ENCODE measurements around the gene MCUB. TPM values are rescaled to one million over a fixed set of nuclear protein-coding genes. Genes with fewer than 3 reads are reported as not detected.

MCUB gene
- total RNA-seq, 1 experiment from 2014 or later, result 14.8 TPM

DNA sequence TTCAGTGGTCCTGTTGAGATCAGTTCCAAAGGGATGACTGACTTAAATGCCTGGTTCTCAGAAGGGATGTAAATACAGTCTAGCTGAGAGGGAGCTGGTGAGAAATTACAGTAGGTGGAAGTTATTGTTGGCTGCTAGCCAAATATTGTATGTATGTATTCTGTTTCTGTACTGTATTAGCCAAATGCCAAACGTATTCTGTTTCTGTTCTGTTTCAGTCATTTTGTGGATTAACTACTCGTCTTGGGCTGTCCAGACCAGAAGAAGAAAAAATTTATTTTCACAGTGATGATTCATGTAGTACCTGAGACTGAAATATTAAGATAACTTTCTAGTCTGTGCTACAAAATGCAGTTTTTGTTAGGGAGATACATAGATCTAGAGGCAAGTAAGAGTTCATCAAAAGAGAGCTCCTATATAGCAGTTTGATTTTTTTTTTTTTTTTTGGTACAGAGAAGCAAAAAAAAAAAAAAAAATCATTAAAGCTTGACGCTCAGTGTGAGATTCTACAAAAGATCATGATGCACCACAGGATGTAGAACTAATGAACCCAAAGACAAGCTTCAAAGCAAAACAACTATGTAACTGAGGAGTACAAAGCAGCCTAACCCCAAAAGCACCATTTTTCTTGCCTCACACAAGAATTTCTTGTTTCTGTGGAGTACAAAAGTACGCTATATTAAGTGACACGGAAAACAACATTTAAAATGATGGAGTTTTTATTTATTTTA, 88.4 kb downstream of the MCUB start:
- no CpG with 5 or more reads among the region's 5 CpGs for WGBS (ENCODE audit: extremely low coverage, insufficient read length, low lambda C conversion rate)
- no peak overlapping the region for H3K56ac ChIP-seq (ENCODE audit: insufficient read length, low read depth, low read length)
- H2AFZ ChIP-seq (ENCODE audit: low read length), result no peak overlapping the region
- H3K27ac Mint-ChIP-seq, result no peak overlapping the region
- no peak for TF ChIP-seq CTCF (conservative IDR thresholded peaks at IDR 0.05)
- no peak overlapping the region for H3K23ac ChIP-seq (ENCODE audit: insufficient read length, low read depth, low read length)
- H3T11ph ChIP-seq (ENCODE audit: low read length), result no peak overlapping the region
- DNase-seq, result no peak
- no peaks in the 10 kb centered on the region for H3K79me2 ChIP-seq (ENCODE audit: insufficient read depth, low read length)
- no peaks in the 10 kb centered on the region for H3K27me3 ChIP-seq (ENCODE audit: insufficient read depth, low read length)
- H3K4me1 Mint-ChIP-seq, result no peaks in the 10 kb centered on the region
- no peaks in the 10 kb centered on the region for H3K79me1 ChIP-seq (ENCODE audit: insufficient read depth, low read depth, low read length, poor library complexity, severe bottlenecking)
- no peaks in the 10 kb centered on the region for H3K9me3 ChIP-seq (ENCODE audit: control insufficient read depth, low read depth, low read length)
- H2BK15ac ChIP-seq (ENCODE audit: low read depth, low read length), result no peak overlapping the region
- H3K4me2 ChIP-seq (ENCODE audit: insufficient read depth, insufficient read length, low read length), result no peak overlapping the region
- H2BK120ac ChIP-seq (ENCODE audit: low read depth, low read length, poor library complexity, severe bottlenecking), result no peak overlapping the region
- no peak overlapping the region for H3K4ac ChIP-seq (ENCODE audit: low read depth, low read length)
- H2BK20ac ChIP-seq (ENCODE audit: low read depth, low read length, poor library complexity, severe bottlenecking), result no peak overlapping the region
- H3K27me3 Mint-ChIP-seq (ENCODE audit: low read depth), result no peaks in the 10 kb centered on the region
- no peak overlapping the region for H4K91ac ChIP-seq (ENCODE audit: insufficient read length, low read depth, low read length)
- H3K14ac ChIP-seq (ENCODE audit: insufficient read depth, low read length), result no peak overlapping the region
- H3K27ac ChIP-seq (ENCODE audit: insufficient read length, low read depth, low read length), result no peak overlapping the region
- peaks cover 3 to 5% of the 10 kb centered on the region in 2 experiments; a peak in 3 of 5 replicates for H3K9me3 Mint-ChIP-seq
- H3K18ac ChIP-seq (ENCODE audit: insufficient read length, low read depth, low read length), result no peak overlapping the region
- H2AK5ac ChIP-seq (ENCODE audit: insufficient read length, low read length), result no peak overlapping the region
- H3K23me2 ChIP-seq (ENCODE audit: insufficient read length, low read depth, low read length, poor library complexity, severe bottlenecking), result no peaks in the 10 kb centered on the region
- no peak overlapping the region for H4K5ac ChIP-seq (ENCODE audit: insufficient read length, low read depth, low read length)
- H3K9ac ChIP-seq (ENCODE audit: extremely low read depth, insufficient read length, low read length), result no peak overlapping the region
- H4K8ac ChIP-seq (replicated peaks; ENCODE audit: insufficient read length, low read depth, low read length), result no peak overlapping the region
- H4K20me1 ChIP-seq (ENCODE audit: control insufficient read depth, insufficient read depth, insufficient read length), result no peaks in the 10 kb centered on the region
- no peak overlapping the region for H3K4me3 Mint-ChIP-seq
- no peak overlapping the region for H2BK5ac ChIP-seq (ENCODE audit: insufficient read length, low read length)
- no peak overlapping the region for H2BK12ac ChIP-seq (ENCODE audit: insufficient read length, low read depth, low read length)
- peaks cover 0 to 5% (median 0%) of the 10 kb centered on the region in 3 experiments; a peak in 3 of 7 replicates for H3K36me3 Mint-ChIP-seq (ENCODE audit: insufficient read depth in 1 of 3, low read depth in 3 of 3)
- H3K4me1 ChIP-seq (ENCODE audit: insufficient read depth, low read length), result no peaks in the 10 kb centered on the region

All from H9 (cell line).